Measurements from ENCODE around the gene C22orf42.
"Not testable (repeated sequence)": the region's sequence is repeated elsewhere in the genome, so short reads cannot be mapped to it uniquely, and the experiment has no call there.

Gene C22orf42

GRCh38 chr22:32158712-32159533 is at the start of gene C22orf42:
Gene C22orf42 (minus strand): TSS chr22:32159303. CDS start chr22:32159215, 88 bp downstream.
- no peak for DNase-seq

DNA sequence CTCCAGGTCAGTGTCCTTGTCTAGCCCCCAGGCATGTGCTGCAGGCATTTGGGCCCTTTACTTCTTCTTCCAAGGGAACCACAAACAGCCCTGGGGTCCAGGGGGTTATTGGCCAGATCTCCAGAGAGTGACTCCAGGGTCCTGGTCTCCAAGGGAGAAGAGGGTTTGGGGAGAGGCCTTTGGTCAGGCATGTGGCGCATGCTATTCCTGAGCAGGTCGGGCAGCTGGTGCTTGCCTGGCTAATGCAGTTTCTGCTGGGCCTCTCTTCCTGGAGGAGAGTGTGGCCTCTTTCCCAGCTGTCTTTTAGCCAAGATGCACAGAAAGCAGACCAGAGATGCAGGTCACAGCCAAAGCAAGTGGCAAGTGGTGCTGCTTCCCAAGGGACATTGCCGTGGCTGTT is 49.6 kb upstream of the C22orf42 start:
- DNase-seq: no peak

- DNase-seq: no peak
Observed at GRCh38 chr22:32207971-32208480, 48.9 kb upstream of the C22orf42 start.

DNA sequence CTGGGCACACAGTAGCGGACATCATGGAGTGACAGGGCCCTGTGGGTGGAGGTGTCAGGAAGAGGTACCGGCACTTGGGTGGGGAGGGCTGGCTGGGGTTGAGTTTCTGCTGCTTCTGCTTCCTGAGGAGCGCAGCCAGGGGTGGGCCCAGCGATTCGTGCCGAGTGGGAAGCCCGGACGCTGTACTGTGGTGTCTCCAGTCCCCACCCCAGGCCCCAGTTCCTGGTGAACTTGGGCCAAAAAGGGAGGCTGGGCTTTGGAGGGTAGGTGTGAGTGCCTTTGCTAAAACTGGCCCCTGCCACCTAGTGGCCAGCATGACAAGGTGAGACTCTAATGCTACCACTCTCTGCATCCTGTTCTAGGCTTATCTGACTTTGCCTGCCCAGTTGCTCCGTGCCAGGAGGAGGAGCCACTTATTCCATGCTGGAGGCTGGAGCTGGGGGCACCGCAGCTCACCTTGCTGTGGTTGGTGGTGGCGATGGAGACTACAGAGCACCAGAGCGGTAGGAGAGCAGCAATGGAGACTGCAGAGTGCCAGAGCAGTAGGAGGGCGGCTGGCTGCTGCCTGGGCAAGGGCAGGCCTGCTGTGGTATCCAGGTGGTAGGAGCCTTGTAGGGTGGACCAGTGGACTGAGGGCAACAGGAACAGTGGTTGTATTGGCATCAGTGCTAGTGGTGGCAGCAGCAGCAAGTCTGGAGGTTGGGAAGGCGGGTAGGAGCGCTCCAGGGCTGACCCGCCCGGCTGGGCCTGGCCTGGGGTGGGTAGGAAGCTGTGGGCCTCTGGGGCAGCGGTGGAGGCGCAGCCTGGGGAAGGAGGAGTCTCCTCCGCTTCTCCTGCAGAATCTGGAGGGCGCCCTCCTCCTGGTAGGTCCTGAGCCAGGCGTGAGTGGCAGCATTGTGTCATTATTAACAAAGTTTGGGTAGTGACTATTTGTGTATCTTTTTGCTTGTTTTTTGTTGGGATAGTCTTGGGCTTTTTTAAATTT is 48.0 kb upstream of the C22orf42 start:
- peak; percentile 81 for DNase-seq

DNA sequence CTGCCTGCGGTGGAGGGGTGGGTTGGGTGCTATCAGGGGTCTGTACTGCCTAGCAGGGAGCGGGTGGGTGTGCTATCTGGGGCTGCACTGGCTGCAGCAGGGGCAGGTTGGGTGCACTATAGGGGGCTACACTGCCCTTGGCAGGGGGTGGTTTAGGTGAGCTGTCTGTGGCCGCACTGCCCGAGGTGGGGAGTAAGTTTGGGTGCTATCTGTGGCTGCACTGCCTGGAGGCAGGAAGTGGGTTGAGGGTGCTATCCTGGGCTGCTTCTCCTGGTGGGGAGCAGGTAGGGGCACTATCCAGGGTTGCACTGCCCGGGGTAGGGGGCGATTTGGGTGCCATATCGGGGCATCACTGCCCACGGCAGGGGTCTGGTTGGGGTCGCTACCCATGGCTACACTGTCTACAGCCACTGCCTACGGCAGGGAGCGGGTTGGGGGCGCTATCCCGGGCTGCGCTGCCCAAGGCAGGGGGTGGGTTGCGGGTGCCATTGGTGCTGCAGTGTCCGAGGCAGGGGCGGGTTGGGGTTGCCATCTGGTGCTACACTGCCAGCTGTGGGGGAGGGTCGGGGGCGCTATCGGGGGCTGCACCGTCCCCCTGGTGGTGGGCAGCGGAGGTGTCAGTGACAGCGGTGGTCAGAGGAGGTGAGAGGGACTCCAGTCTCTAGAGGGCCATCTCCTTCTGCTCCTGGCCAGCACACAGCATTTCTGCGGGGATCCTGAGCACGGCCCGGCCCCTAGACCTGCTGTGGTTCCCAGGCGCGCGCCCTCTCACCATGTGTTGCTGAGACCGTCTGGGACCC is 47.1 kb upstream of the C22orf42 start:
- no peak for DNase-seq

- DNase-seq: peak; percentile 32
Observed at GRCh38 chr22:32204856-32205722, 46.0 kb upstream of the C22orf42 start, which contains the start of gene RFPL2. Gene RFPL2 (minus strand): TSS chr22:32205073. CDS start chr22:32202451, 2,622 bp downstream.

GRCh38 chr22:32204040-32204855 is 45.1 kb upstream of the C22orf42 start:
- peak; percentile 44 for DNase-seq

GRCh38 chr22:32203181-32204039 is 44.3 kb upstream of the C22orf42 start:
- peak; percentile 76 for DNase-seq

GRCh38 chr22:32202539-32203180 is 43.6 kb upstream of the C22orf42 start:
- peak; percentile 59 for DNase-seq

DNA sequence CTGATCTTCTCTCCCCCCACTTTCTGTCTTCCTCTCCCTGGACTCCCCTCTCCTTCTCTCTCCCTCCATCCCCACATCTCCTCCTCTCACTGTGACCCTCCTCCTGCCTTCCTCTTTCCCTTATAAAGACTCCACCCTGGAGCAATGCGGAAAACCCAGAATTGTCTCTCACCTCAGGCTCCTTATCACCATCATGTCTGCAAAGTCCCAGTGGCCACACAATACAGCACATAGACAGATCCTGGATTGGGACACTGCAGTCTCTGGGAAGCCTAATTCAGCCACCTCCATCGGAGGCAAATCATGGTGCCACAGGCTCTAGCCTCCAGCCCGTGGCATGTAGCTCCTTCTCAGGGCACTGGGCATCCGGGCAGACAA is 43.0 kb upstream of the C22orf42 start:
- no peak for DNase-seq

DNA sequence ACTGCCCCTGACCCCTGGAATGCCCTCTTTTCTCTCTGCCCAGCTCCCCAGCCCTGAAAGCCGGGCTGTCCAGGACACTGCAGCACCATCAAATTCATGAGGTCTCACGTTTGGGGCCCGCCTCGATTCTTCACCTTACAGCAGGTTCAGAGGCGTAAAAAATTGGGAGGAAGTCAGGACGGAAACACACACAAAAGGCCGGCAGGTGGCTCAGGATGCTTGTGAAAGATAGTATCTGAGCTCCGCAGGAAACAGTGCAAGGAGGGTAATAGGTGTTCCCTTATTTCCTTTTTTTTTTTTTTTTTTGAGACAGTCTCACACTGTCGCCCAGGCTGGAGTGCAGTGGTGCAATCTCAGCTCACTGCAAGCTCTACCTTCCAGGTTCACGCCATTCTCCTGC is 41.6 kb upstream of the C22orf42 start:
- DNase-seq: no peak

GRCh38 chr22:32199961-32200360 is 40.9 kb upstream of the C22orf42 start:
- no peak for DNase-seq

DNA sequence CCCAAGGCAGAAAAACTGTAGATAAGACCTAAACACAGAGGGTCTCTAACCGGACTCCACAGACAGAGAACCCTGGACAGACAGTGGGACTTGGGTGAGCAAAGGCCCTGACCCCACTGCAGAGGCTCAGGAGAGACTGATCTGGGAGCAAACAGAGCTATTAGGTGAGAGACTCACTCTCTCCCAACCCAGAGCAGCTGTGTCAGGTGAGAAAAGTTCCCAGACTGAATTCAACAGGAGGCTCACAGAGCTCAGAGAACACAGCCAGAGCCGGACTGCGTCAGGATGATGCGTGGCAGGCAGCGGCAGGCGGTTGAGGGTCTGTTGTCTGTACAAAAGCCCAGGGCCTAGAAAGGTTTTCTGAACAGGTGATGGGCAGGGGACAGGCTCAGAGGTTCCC is 40.2 kb upstream of the C22orf42 start:
- DNase-seq: no peak

GRCh38 chr22:32197553-32198226 is 38.6 kb upstream of the C22orf42 start:
- DNase-seq: not testable (repeated sequence)

DNA sequence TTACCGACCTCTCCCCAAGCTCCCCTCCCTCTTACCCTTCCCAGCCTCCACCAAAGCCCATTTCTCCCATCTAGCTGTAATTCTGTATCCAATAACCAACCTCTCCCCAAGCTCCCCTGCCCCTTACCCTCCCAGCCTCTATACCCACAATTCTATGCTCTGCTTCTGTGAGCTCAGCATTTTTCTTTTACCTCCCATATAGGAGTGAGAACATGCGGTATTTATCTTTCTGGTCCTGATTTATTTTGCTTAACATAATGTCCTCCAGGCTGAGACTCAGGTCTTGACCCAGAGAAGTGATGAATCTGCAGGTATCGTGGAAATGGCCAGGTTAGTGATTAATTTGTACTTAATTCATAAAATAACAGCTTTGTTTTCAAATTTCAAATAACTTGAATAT is 36.8 kb upstream of the C22orf42 start:
- DNase-seq: not testable (repeated sequence)

GRCh38 chr22:32193346-32193745 is 34.2 kb upstream of the C22orf42 start:
- DNase-seq: not testable (repeated sequence)

DNA sequence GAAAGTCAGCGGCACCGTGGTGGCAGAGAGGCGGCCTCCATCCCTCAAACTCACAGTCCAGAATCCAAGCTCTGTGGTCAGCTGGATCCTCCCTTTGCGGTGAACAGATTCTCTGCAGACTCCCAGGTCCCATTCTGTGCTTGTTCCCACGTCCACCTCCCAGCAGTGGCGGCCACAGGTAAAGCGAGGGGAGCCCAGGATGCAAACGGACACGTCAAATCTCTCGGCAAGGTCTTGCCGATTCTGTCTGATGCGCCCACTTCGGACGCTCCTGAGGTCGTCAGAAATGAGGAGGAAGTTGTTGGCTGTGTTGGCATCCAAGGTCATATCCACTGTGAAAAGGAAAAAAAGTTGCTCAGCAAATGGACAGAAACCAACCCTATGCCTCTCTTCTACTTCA is 31.9 kb upstream of the C22orf42 start:
- not testable (repeated sequence) for DNase-seq

GRCh38 chr22:32185821-32186220 is 26.7 kb upstream of the C22orf42 start:
- no peak for DNase-seq
